Measurements from ENCODE around the gene TEKT3. TPM values are rescaled to one million over a fixed set of nuclear protein-coding genes. Genes with fewer than 3 reads are reported as not detected.

Gene TEKT3
- polyA plus RNA-seq, 1 of the 3 experiments (the other 2 are of a cell fraction) = 0.62 TPM

GRCh38 chr17:15284537-15284936 is 56.9 kb downstream of the TEKT3 start:
- POLR2A ChIA-PET = no interaction called here
- no peak for TF ChIP-seq NRF1 (IDR thresholded peaks at IDR 0.05; ENCODE audit: low read depth, low read length)
- TF ChIP-seq FOXJ3 (CRISPR knock-in tag; IDR thresholded peaks at IDR 0.05) = no peak
- no peak for TF ChIP-seq REST (IDR thresholded peaks at IDR 0.05; ENCODE audit: low read depth, low read length)
- no peak for TF ChIP-seq SMC3 (IDR thresholded peaks at IDR 0.05; ENCODE audit: low read depth, low read length)
- TF ChIP-seq MXI1 (IDR thresholded peaks at IDR 0.05; ENCODE audit: low read depth, low read length) = no peak
- TF ChIP-seq PBX3 (IDR thresholded peaks at IDR 0.05) = no peak
- TF ChIP-seq CTCF (IDR thresholded peaks at IDR 0.05) = no peak
- TF ChIP-seq EZH2phosphoT487 (IDR thresholded peaks at IDR 0.05; ENCODE audit: borderline replicate concordance, low read depth) = no peak
- no peak for TF ChIP-seq FOXM1 (IDR thresholded peaks at IDR 0.05; ENCODE audit: low read depth)
- TF ChIP-seq CHD2 (IDR thresholded peaks at IDR 0.05; ENCODE audit: low read length, partially characterized antibody) = no peak
- no peak for TF ChIP-seq EP300 (IDR thresholded peaks at IDR 0.05; ENCODE audit: borderline replicate concordance in 1 of 2, low read depth in 1 of 2, low read length in 1 of 2)
- TF ChIP-seq TEAD4 (IDR thresholded peaks at IDR 0.05; ENCODE audit: borderline replicate concordance, insufficient read depth) = no peak
- Histone ChIP-seq H3F3A (replicated peaks; ENCODE audit: insufficient read depth) (no peaks in the 10 kb centered on the region), H3K79me2 (ENCODE audit: insufficient read depth) (no peaks in the 10 kb centered on the region), H3K36me3 (replicated peaks in 1 of 2; ENCODE audit: control insufficient read depth in 1 of 2, insufficient read depth in 2 of 2, low read length in 1 of 2) (no peaks in the 10 kb centered on the region), H3K9me3 (no peaks in the 10 kb centered on the region), H3K4me1 (ENCODE audit: control insufficient read depth in 1 of 2, insufficient read depth in 2 of 2, low read depth in 1 of 2, low read length in 1 of 2) (peaks cover 0 to 18% of the 10 kb centered on the region in 2 experiments; a peak in 2 of 4 replicates), H3K9me2 (no peaks in the 10 kb centered on the region), H4K20me1 (ENCODE audit: insufficient read depth) (no peaks in the 10 kb centered on the region), H3K4me3 (ENCODE audit: low read depth in 2 of 2, low read length in 1 of 2) (no peak overlapping the region), H3K27me3 (ENCODE audit: insufficient read depth) (no peaks in the 10 kb centered on the region; the same call in 1 of the 2 replicates), H3K4me2 (no peak overlapping the region), H3K9ac (no peak overlapping the region), H3K27ac (ENCODE audit: low read depth in 2 of 2, low read length in 1 of 2) (no peak overlapping the region; a peak in 1 of 4 replicates), H2AFZ (ENCODE audit: low read depth) (no peak overlapping the region)
- no peak for DNase-seq
- CTCF ChIA-PET = interaction anchor here (0.8 kb wide), 2 partner anchors 28 to 53 kb away, joined by 3 read pairs; no protein-coding TSS in a partner anchor
- WGBS (ENCODE audit: low lambda C conversion rate) = 18% methylated on average over 2 of the region's 2 CpGs

All from SK-N-SH (cell line).